ENCODE measurements around the gene MEAF6. TPM values are rescaled to one million over a fixed set of nuclear protein-coding genes. Genes with fewer than 3 reads are reported as not detected.
A peak's percentile ranks its signal among the peaks of the same experiment; 100 is the strongest.

The MEAF6 gene
- total and polyA plus RNA-seq, 9 donors = 36.5 to 54.8 (median 43.4) TPM

GRCh38 chr1:37461698-37462436 is 52.7 kb downstream of the MEAF6 start:
- no peaks in the 10 kb centered on the region for H3K9me3 ChIP-seq (replicated peaks; ENCODE audit: control insufficient read depth, low read depth, low read length)
- no peaks in the 10 kb centered on the region for H3K4me1 ChIP-seq (ENCODE audit: control insufficient read depth, insufficient read depth, low read length)
- no peak for DNase-seq
- 86% methylated on average over 3 of the region's 9 CpGs for WGBS (ENCODE audit: insufficient coverage)
- no peak overlapping the region for H3K4me3 ChIP-seq (ENCODE audit: low read length)
- H3K27ac ChIP-seq (ENCODE audit: low read length) = no peak overlapping the region
- no peaks in the 10 kb centered on the region for H3K36me3 ChIP-seq (ENCODE audit: control insufficient read depth, insufficient read depth, low read length)
- H3K27me3 ChIP-seq (ENCODE audit: control insufficient read depth, insufficient read depth, low read length) = no peaks in the 10 kb centered on the region

- Histone ChIP-seq H3K27ac (ENCODE audit: low read length) (no peak overlapping the region), H3K4me1 (ENCODE audit: control insufficient read depth, insufficient read depth, low read length) (peaks cover 2% of the 10 kb centered on the region), H3K4me3 (ENCODE audit: low read length) (no peak overlapping the region), H3K9me3 (replicated peaks; ENCODE audit: control insufficient read depth, low read depth, low read length) (no peaks in the 10 kb centered on the region), H3K36me3 (ENCODE audit: control insufficient read depth, insufficient read depth, low read length) (no peaks in the 10 kb centered on the region), H3K27me3 (ENCODE audit: control insufficient read depth, insufficient read depth, low read length) (no peaks in the 10 kb centered on the region)
- DNase-seq = no peak
- no CpG with 5 or more reads among the region's 3 CpGs for WGBS (ENCODE audit: insufficient coverage)
These were observed 56.0 kb downstream of the MEAF6 start for GRCh38 chr1:37458551-37458950.

- no peak overlapping the region for H3K4me3 ChIP-seq (ENCODE audit: low read length)
- H3K27ac ChIP-seq (ENCODE audit: low read length) = no peak overlapping the region
- H3K4me1 ChIP-seq (ENCODE audit: control insufficient read depth, insufficient read depth, low read length) = peaks cover 2% of the 10 kb centered on the region
These were observed 58.0 kb downstream of the MEAF6 start for GRCh38 chr1:37456614-37457013.

GRCh38 chr1:37455516-37455915 is 59.0 kb downstream of the MEAF6 start:
- Histone ChIP-seq H3K36me3 (ENCODE audit: control insufficient read depth, insufficient read depth, low read length) (no peaks in the 10 kb centered on the region), H3K27ac (ENCODE audit: low read length) (no peak overlapping the region), H3K27me3 (ENCODE audit: control insufficient read depth, insufficient read depth, low read length) (no peaks in the 10 kb centered on the region), H3K4me1 (ENCODE audit: control insufficient read depth, insufficient read depth, low read length) (peaks cover 2% of the 10 kb centered on the region), H3K9me3 (replicated peaks; ENCODE audit: control insufficient read depth, low read depth, low read length) (no peaks in the 10 kb centered on the region), H3K4me3 (ENCODE audit: low read length) (no peak overlapping the region)
- 69% methylated on average over 5 of the region's 10 CpGs for WGBS (ENCODE audit: insufficient coverage)
- DNase-seq = no peak

More at GRCh38 chr1:37456614-37457013, 58.0 kb downstream of the MEAF6 start:
- no peak for DNase-seq
- no peaks in the 10 kb centered on the region for H3K9me3 ChIP-seq (replicated peaks; ENCODE audit: control insufficient read depth, low read depth, low read length)
- H3K36me3 ChIP-seq (ENCODE audit: control insufficient read depth, insufficient read depth, low read length) = no peaks in the 10 kb centered on the region
- H3K27me3 ChIP-seq (ENCODE audit: control insufficient read depth, insufficient read depth, low read length) = no peaks in the 10 kb centered on the region

- Histone ChIP-seq H3K36me3 (ENCODE audit: control insufficient read depth, insufficient read depth, low read length) (no peaks in the 10 kb centered on the region), H3K9me3 (replicated peaks; ENCODE audit: control insufficient read depth, low read depth, low read length) (no peaks in the 10 kb centered on the region), H3K4me1 (ENCODE audit: control insufficient read depth, insufficient read depth, low read length) (peaks cover 2% of the 10 kb centered on the region), H3K27ac (ENCODE audit: low read length) (no peak overlapping the region), H3K4me3 (ENCODE audit: low read length) (no peak overlapping the region), H3K27me3 (ENCODE audit: control insufficient read depth, insufficient read depth, low read length) (peaks cover 8% of the 10 kb centered on the region)
- 65% methylated on average over 5 of the region's 7 CpGs for WGBS (ENCODE audit: insufficient coverage)
- no peak for DNase-seq
These were observed 60.9 kb downstream of the MEAF6 start for GRCh38 chr1:37453647-37454046.

GRCh38 chr1:37452416-37452815 is 62.1 kb downstream of the MEAF6 start:
- 54% methylated on average over 4 of the region's 6 CpGs for WGBS (ENCODE audit: insufficient coverage)
- H3K36me3 ChIP-seq (ENCODE audit: control insufficient read depth, insufficient read depth, low read length) = no peaks in the 10 kb centered on the region
- DNase-seq = no peak
- no peaks in the 10 kb centered on the region for H3K9me3 ChIP-seq (replicated peaks; ENCODE audit: control insufficient read depth, low read depth, low read length)
- H3K4me1 ChIP-seq (ENCODE audit: control insufficient read depth, insufficient read depth, low read length) = peaks cover 2% of the 10 kb centered on the region
- H3K4me3 ChIP-seq (ENCODE audit: low read length) = no peak overlapping the region
- peaks cover 10% of the 10 kb centered on the region for H3K27me3 ChIP-seq (ENCODE audit: control insufficient read depth, insufficient read depth, low read length)
- H3K27ac ChIP-seq (ENCODE audit: low read length) = no peak overlapping the region

GRCh38 chr1:37449936-37450335 is 64.6 kb downstream of the MEAF6 start:
- H3K4me3 ChIP-seq (ENCODE audit: low read length) = no peak overlapping the region
- H3K27ac ChIP-seq (ENCODE audit: low read length) = no peak overlapping the region
- H3K36me3 ChIP-seq (ENCODE audit: control insufficient read depth, insufficient read depth, low read length) = no peaks in the 10 kb centered on the region
- H3K4me1 ChIP-seq (ENCODE audit: control insufficient read depth, insufficient read depth, low read length) = peaks cover under 1% of the 10 kb centered on the region
- peaks cover 12% of the 10 kb centered on the region for H3K27me3 ChIP-seq (ENCODE audit: control insufficient read depth, insufficient read depth, low read length)
- H3K9me3 ChIP-seq (replicated peaks; ENCODE audit: control insufficient read depth, low read depth, low read length) = no peaks in the 10 kb centered on the region
- WGBS (ENCODE audit: insufficient coverage) = 38% methylated on average over 2 of the region's 5 CpGs
- DNase-seq = peak; percentile 9

- H3K9me3 ChIP-seq (replicated peaks; ENCODE audit: control insufficient read depth, low read depth, low read length) = no peaks in the 10 kb centered on the region
- whole genome bisulfite sequencing (ENCODE audit: insufficient coverage) = 43% methylated on average over 9 of the region's 15 CpGs
- peaks cover 12% of the 10 kb centered on the region for H3K27me3 ChIP-seq (ENCODE audit: control insufficient read depth, insufficient read depth, low read length)
- H3K4me1 ChIP-seq (ENCODE audit: control insufficient read depth, insufficient read depth, low read length) = no peaks in the 10 kb centered on the region
- no peak overlapping the region for H3K4me3 ChIP-seq (ENCODE audit: low read length)
- H3K27ac ChIP-seq (ENCODE audit: low read length) = no peak overlapping the region
- H3K36me3 ChIP-seq (ENCODE audit: control insufficient read depth, insufficient read depth, low read length) = no peaks in the 10 kb centered on the region
- no peak for DNase-seq
These were observed 65.7 kb downstream of the MEAF6 start for GRCh38 chr1:37448691-37449417.

GRCh38 chr1:37448185-37448584 is 66.4 kb downstream of the MEAF6 start:
- 31% methylated on average over 2 of the region's 2 CpGs for WGBS (ENCODE audit: insufficient coverage)
- Histone ChIP-seq H3K27ac (ENCODE audit: low read length) (no peak overlapping the region), H3K4me3 (ENCODE audit: low read length) (no peak overlapping the region), H3K4me1 (ENCODE audit: control insufficient read depth, insufficient read depth, low read length) (no peaks in the 10 kb centered on the region), H3K36me3 (ENCODE audit: control insufficient read depth, insufficient read depth, low read length) (no peaks in the 10 kb centered on the region), H3K27me3 (ENCODE audit: control insufficient read depth, insufficient read depth, low read length) (peaks cover 12% of the 10 kb centered on the region), H3K9me3 (replicated peaks; ENCODE audit: control insufficient read depth, low read depth, low read length) (no peaks in the 10 kb centered on the region)
- DNase-seq = no peak

GRCh38 chr1:37446874-37447273 is 67.7 kb downstream of the MEAF6 start:
- DNase-seq = no peak
- Histone ChIP-seq H3K27me3 (ENCODE audit: control insufficient read depth, insufficient read depth, low read length) (peaks cover 12% of the 10 kb centered on the region), H3K4me3 (ENCODE audit: low read length) (no peak overlapping the region), H3K9me3 (replicated peaks; ENCODE audit: control insufficient read depth, low read depth, low read length) (no peaks in the 10 kb centered on the region), H3K27ac (ENCODE audit: low read length) (no peak overlapping the region), H3K4me1 (ENCODE audit: control insufficient read depth, insufficient read depth, low read length) (no peaks in the 10 kb centered on the region), H3K36me3 (ENCODE audit: control insufficient read depth, insufficient read depth, low read length) (no peaks in the 10 kb centered on the region)
- WGBS (ENCODE audit: insufficient coverage) = 40% methylated on average over 2 of the region's 6 CpGs

Data from muscle of leg (tissue), 11 donors.